Activated naive CD4-positive, alpha-beta T cell treated with anti-CD3 and anti-CD28 coated beads, Interleukin-2, amount 10 ng/mL, durations not matched to agents 7 days and 5 days (primary cell): ENCODE data around the gene LRSAM1.

Experiments used
- CTCF ChIA-PET: fragments of 350-600 bp; sonication (Branson Sonifier 250); formaldehyde crosslinking; loops from one replicate; lab custom pipeline; 2021; ENCODE audit warnings: antibody characterized with exemption; lab: Charles Lee
- DNase-seq: peaks from one replicate; pipeline ENCODE4 v3.0.0-alpha.2; 2020
- H3K27ac Mint-ChIP-seq: one replicate; pipeline ENCODE4 v1.8.0; 2021; ENCODE audit warnings: mild to moderate bottlenecking, moderate library complexity, mixed read lengths
- H3K27me3 Mint-ChIP-seq: one replicate; pipeline ENCODE4 v1.8.0; 2021; ENCODE audit warnings: mild to moderate bottlenecking, mixed read lengths
- H3K36me3 Mint-ChIP-seq: one replicate; pipeline ENCODE4 v1.8.0; 2021; ENCODE audit warnings: mixed read lengths
- H3K4me1 Mint-ChIP-seq: one replicate; pipeline ENCODE4 v1.8.0; 2021; ENCODE audit warnings: mixed read lengths
- H3K4me3 Mint-ChIP-seq: one replicate; pipeline ENCODE4 v1.8.0; 2021; ENCODE audit warnings: mild to moderate bottlenecking, moderate library complexity, mixed read lengths
- H3K9me3 Mint-ChIP-seq: one replicate; pipeline ENCODE4 v1.8.0; 2021; ENCODE audit warnings: mixed read lengths

The LRSAM1 gene

GRCh38 chr9:127444921-127445850 lies 6.1 kb upstream of the LRSAM1 start:
- Mint-ChIP-seq H3K27ac (peak overlapping the region; percentile 51), H3K4me3 (no peak overlapping the region), H3K27me3 (no peaks in the 10 kb centered on the region), H3K4me1 (peaks cover 29% of the 10 kb centered on the region), H3K9me3 (peaks cover 40% of the 10 kb centered on the region), H3K36me3 (peaks cover 93% of the 10 kb centered on the region)
- CTCF ChIA-PET = interaction anchor here (1.1 kb wide), 1 partner anchor 10 kb away, joined by 3 read pairs; no protein-coding TSS in a partner anchor
- DNase-seq = no peak

GRCh38 chr9:127445851-127446712 lies 5.2 kb upstream of the LRSAM1 start:
- H3K27ac Mint-ChIP-seq = no peak overlapping the region
- CTCF ChIA-PET = interaction anchor here (1.1 kb wide), 1 partner anchor 9 kb away, joined by 3 read pairs; no protein-coding TSS in a partner anchor
- H3K4me1 Mint-ChIP-seq = peaks cover 33% of the 10 kb centered on the region
- H3K9me3 Mint-ChIP-seq = peaks cover 34% of the 10 kb centered on the region
- no peak for DNase-seq
- H3K36me3 Mint-ChIP-seq = peaks cover 89% of the 10 kb centered on the region
- H3K27me3 Mint-ChIP-seq = peaks cover 1% of the 10 kb centered on the region
- H3K4me3 Mint-ChIP-seq = no peak overlapping the region

DNA sequence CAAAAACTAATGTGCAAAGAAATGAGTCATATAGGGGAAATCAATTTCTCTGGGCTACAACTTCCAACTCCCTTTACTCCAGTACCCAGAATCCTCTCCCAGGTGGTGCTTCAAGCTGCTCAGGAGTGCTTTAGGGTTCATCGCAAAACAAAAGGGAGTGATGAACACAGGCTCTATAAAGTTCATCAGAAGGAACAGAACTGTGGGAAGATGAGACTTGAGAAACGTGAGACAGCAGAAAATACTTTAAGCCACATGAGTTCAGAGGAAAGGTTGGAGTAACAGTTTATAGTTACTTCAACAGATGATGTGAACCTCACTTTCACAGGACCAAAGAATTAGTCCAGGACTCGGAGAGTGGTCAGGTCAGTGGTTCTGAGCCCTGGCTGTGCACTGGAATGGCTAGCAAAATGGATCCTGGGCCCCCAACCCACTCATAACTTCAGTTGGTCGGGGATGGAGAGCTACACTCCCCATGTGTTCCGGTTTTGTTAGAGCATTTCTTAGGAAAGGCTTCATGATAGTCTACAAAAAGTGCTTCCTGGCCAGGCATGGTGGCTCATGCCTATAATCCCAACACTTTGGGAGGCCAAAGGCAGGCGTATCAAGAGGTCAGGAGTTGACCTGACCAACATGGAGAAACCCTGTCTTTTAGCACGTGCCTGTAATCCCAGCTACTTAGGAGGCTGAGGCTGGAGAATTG lies 4.4 kb upstream of the LRSAM1 start:
- no peak for DNase-seq
- peaks cover 4% of the 10 kb centered on the region for H3K27me3 Mint-ChIP-seq
- peaks cover 88% of the 10 kb centered on the region for H3K36me3 Mint-ChIP-seq
- CTCF ChIA-PET = no interaction called here
- peaks cover 39% of the 10 kb centered on the region for H3K4me1 Mint-ChIP-seq
- no peak overlapping the region for H3K4me3 Mint-ChIP-seq
- peaks cover 33% of the 10 kb centered on the region for H3K9me3 Mint-ChIP-seq
- H3K27ac Mint-ChIP-seq = peak overlapping the region; percentile 33

DNA sequence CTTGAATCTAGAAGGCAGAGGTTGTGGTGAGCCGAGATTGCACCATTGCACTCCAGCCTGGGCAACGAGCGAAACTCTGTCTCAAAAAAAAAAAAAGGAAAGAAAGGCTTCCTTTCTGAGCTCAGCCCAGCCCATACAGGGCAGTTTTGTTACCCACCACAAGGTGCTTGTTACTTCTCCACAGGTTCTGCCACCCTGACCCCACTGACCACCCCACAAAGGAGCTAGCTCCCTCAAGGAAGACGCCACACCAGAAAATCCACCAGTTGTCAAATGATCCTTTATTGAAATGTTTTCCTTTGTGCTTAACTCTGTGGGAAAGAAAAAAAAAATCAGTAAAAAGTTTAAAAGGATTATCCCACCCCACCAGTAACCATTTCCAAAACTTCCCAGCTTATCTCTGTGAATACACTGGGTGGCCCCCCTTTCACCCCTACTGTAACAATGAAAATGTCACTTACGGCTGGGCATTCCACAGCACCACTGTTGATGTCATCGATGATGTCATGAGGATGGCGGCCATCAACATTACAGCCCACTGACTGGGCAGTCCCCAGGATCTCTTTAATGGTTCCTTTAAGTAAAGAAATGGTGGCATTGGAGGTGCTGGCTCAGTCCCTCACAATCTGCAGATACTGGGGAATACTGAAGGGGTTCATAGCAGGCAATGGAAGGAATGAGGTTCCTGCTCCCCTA lies 3.7 kb upstream of the LRSAM1 start:
- Mint-ChIP-seq H3K27me3 (peaks cover 4% of the 10 kb centered on the region), H3K4me1 (peaks cover 46% of the 10 kb centered on the region), H3K4me3 (no peak overlapping the region), H3K9me3 (peaks cover 31% of the 10 kb centered on the region), H3K36me3 (peaks cover 81% of the 10 kb centered on the region), H3K27ac (peak overlapping the region; percentile 42)
- DNase-seq = no peak
- CTCF ChIA-PET = no interaction called here

DNA sequence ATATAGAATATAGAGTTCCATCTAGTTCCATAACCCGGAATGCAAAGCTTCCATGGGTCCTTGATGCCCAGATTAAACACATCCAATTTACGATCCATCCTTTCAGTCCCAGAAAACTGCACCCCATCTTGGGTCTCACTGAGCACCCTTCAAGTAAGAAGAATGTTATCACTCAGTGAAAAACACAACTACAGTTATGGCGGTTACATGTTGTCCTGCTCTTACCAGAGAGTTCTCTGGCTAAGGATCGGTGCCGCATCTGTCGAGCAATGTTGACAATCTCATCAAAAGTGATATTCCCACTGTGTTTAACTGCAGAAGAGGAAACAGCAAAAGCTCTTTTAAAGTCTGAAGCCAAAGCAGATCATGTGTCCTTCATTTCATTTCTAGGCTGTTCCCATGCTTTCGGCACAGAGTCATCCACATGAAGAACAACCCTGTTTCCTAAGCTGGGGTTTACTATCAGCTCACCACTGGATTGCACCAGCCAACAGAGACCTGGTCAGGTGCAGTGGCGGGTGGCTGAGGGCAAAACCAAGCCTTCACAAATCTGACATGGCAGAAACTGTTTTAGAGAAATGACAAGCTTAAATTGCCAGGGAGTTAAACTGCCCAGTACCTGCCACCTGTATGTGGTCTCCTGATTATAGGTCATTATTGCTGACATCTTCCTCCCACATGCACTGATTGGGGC lies 3.1 kb upstream of the LRSAM1 start:
- CTCF ChIA-PET = no interaction called here
- DNase-seq = no peak
- Mint-ChIP-seq H3K36me3 (peaks cover 76% of the 10 kb centered on the region), H3K27me3 (peaks cover 4% of the 10 kb centered on the region), H3K27ac (peak overlapping the region; percentile 64), H3K9me3 (peaks cover 28% of the 10 kb centered on the region), H3K4me1 (peaks cover 48% of the 10 kb centered on the region), H3K4me3 (peak overlapping the region; percentile 43)

GRCh38 chr9:127449332-127449966 lies 1.9 kb upstream of the LRSAM1 start:
- H3K27me3 Mint-ChIP-seq = peaks cover 4% of the 10 kb centered on the region
- H3K4me1 Mint-ChIP-seq = peaks cover 49% of the 10 kb centered on the region
- H3K36me3 Mint-ChIP-seq = peaks cover 69% of the 10 kb centered on the region
- peaks cover 20% of the 10 kb centered on the region for H3K9me3 Mint-ChIP-seq
- CTCF ChIA-PET = no interaction called here
- DNase-seq = no peak
- peak overlapping the region; percentile 97 for H3K27ac Mint-ChIP-seq
- peak overlapping the region; percentile 94 for H3K4me3 Mint-ChIP-seq

DNA sequence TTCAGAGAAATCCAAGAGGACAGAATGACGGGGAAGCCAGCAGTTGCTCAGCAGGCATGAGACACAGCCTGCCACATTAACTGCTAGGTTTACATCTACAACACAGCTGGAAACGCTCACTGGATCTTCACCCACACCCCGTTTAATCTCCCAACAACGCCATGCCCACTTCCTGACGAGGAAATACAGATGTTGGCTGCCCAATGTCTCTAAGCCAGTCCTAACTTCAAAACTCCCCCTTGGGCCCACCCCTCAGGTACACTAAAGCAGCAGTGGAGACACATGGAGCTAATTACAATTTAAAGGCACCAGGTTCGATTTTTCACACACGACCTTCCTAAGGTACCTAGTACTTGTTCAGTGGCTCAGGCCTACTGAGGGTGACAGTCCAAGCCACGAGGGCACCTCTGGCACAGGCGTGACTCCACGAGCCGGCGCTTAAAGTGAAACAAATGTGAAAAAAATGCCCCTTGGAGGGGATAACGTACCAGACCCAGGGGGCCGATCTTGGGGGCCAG lies 1.0 kb upstream of the LRSAM1 start:
- CTCF ChIA-PET = interaction anchor here (1.0 to 1.2 kb wide), 2 partner anchors 53 to 235 kb away, joined by 4 read pairs; partner anchors contain the start of gene SLC2A8
- peaks cover 4% of the 10 kb centered on the region for H3K27me3 Mint-ChIP-seq
- DNase-seq = peak; percentile 29

GRCh38 chr9:127451608-127451857 lies 223 bp downstream of the LRSAM1 start:
- Mint-ChIP-seq H3K4me1 (peaks cover 50% of the 10 kb centered on the region), H3K27ac (peak overlapping the region; percentile 97), H3K27me3 (peaks cover 4% of the 10 kb centered on the region), H3K9me3 (peaks cover 5% of the 10 kb centered on the region), H3K36me3 (peaks cover 51% of the 10 kb centered on the region), H3K4me3 (peak overlapping the region; percentile 94)
- DNase-seq = no peak
- CTCF ChIA-PET = interaction anchor here (1.1 kb wide), 1 partner anchor 27 kb away, joined by 3 read pairs; the partner anchor contains the start of gene ZNF79

More for the DNA sequence above, 1.0 kb upstream of the LRSAM1 start:
- Mint-ChIP-seq H3K27ac (peak overlapping the region; percentile 97), H3K36me3 (peaks cover 64% of the 10 kb centered on the region), H3K4me3 (peak overlapping the region; percentile 94), H3K9me3 (peaks cover 13% of the 10 kb centered on the region), H3K4me1 (peaks cover 50% of the 10 kb centered on the region)

- H3K36me3 Mint-ChIP-seq = peaks cover 47% of the 10 kb centered on the region
- peaks cover 2% of the 10 kb centered on the region for H3K9me3 Mint-ChIP-seq
- H3K27ac Mint-ChIP-seq = peak overlapping the region; percentile 97
- peaks cover 4% of the 10 kb centered on the region for H3K27me3 Mint-ChIP-seq
- peak; percentile 61 for DNase-seq
- H3K4me3 Mint-ChIP-seq = peak overlapping the region; percentile 94
- CTCF ChIA-PET = interaction anchor here (1.1 to 1.7 kb wide), 3 partner anchors 28 to 239 kb away, joined by 3 to 4 read pairs (median 4); partner anchors contain the start of gene ZNF79
- peaks cover 50% of the 10 kb centered on the region for H3K4me1 Mint-ChIP-seq
These were observed 747 bp downstream of the LRSAM1 start for GRCh38 chr9:127451858-127452656.

- Mint-ChIP-seq H3K27me3 (peaks cover 4% of the 10 kb centered on the region), H3K4me3 (peak overlapping the region; percentile 94), H3K4me1 (peaks cover 45% of the 10 kb centered on the region), H3K27ac (peak overlapping the region; percentile 97), H3K36me3 (peaks cover 41% of the 10 kb centered on the region), H3K9me3 (peaks cover under 1% of the 10 kb centered on the region)
- CTCF ChIA-PET = interaction anchor here (1.6 to 1.7 kb wide), 2 partner anchors 238 to 240 kb away, joined by 4 read pairs; no protein-coding TSS in a partner anchor
- DNase-seq = no peak
These were observed 1.4 kb downstream of the LRSAM1 start for GRCh38 chr9:127452691-127453090.

DNA sequence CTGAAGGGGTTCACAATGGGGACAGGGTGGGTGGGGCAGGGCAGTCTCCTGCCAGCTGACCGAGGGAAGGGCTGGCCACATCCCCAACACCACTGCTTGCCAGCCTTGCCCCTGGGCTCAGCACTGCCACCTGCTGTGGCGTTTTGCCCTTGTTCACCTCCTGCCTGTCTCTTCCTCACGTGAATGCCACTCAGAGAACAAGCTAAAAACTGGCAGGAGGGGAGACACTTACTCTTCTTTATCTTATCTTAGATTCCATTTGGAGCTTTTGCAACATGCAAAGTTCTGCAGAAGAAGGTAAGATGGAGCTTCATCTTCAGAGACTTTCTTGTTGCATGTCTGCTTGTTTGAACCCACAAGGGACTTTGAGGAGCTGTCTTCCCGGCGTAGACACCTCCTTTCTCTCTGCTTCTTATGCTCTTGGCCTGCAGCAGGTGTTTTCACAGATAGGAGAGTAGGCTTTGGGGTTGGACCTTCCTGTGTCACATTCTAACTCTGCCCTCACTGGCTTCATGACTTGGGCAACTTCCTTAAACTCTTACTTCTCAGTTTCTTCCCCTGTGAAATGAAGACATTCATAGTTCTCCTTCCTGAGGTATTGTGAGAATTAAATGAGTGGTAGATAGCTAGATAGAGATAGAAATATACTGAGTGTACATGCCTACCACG lies 4.1 kb downstream of the LRSAM1 start:
- DNase-seq = peak; percentile 57
- Mint-ChIP-seq H3K36me3 (peaks cover 14% of the 10 kb centered on the region), H3K4me1 (peaks cover 18% of the 10 kb centered on the region), H3K27me3 (peaks cover 4% of the 10 kb centered on the region), H3K4me3 (no peak overlapping the region), H3K27ac (no peak overlapping the region), H3K9me3 (no peaks in the 10 kb centered on the region)
- CTCF ChIA-PET = interaction anchor here (0.7 to 1.7 kb wide), 10 partner anchors 10 to 498 kb away, joined by 3 to 7 read pairs (median 3); no protein-coding TSS in a partner anchor
